NB4 (cell line): ENCODE results near the gene TNFSF8.

Source experiments
- MYC ChIP-seq: IDR thresholded peaks from 2 replicates; pipeline ENCODE4 v1.6.1; 2011; ENCODE audit warnings: low read depth, low read length
- POLR2A ChIP-seq: IDR thresholded peaks from 2 replicates; pipeline ENCODE4 v1.6.1; 2011; ENCODE audit warnings: mild to moderate bottlenecking; ENCODE audit not compliant: insufficient read length; ENCODE audit errors: extremely low read depth
- TF ChIP-seq, protein P1 (sequence below): IDR thresholded peaks from one replicate; pipeline ENCODE4 v1.5.1; 2012; ENCODE audit warnings: low read depth, low read length
- TF ChIP-seq, protein P2 (sequence below): IDR thresholded peaks from 2 replicates; pipeline ENCODE4 v1.6.1; 2011; ENCODE audit warnings: low read depth, low read length

DNA sequence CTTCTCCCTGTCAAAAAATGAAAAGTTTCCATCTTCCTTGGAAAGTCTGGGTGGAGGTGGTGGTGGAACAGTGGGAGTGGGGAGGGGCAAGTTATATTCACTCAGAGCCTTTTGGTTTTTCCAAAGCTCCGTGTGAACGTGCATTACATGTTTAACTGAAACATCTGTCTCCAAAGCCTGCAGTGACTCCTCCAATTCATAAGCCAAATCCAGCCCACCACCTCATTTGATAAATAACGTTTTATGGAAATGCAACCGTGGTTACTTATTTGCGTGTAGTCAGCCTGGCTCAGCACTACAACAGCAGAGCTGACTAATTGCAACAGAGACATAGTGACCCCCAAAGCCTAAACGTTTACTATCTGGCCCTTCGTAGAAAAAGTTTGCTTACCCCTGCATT is 13.9 kb downstream of the TNFSF8 start:
- no peak for TF ChIP-seq POLR2A
- TF ChIP-seq, protein P1, sequence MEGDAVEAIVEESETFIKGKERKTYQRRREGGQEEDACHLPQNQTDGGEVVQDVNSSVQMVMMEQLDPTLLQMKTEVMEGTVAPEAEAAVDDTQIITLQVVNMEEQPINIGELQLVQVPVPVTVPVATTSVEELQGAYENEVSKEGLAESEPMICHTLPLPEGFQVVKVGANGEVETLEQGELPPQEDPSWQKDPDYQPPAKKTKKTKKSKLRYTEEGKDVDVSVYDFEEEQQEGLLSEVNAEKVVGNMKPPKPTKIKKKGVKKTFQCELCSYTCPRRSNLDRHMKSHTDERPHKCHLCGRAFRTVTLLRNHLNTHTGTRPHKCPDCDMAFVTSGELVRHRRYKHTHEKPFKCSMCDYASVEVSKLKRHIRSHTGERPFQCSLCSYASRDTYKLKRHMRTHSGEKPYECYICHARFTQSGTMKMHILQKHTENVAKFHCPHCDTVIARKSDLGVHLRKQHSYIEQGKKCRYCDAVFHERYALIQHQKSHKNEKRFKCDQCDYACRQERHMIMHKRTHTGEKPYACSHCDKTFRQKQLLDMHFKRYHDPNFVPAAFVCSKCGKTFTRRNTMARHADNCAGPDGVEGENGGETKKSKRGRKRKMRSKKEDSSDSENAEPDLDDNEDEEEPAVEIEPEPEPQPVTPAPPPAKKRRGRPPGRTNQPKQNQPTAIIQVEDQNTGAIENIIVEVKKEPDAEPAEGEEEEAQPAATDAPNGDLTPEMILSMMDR = no peak
- no peak for TF ChIP-seq MYC
- TF ChIP-seq, protein P2, sequence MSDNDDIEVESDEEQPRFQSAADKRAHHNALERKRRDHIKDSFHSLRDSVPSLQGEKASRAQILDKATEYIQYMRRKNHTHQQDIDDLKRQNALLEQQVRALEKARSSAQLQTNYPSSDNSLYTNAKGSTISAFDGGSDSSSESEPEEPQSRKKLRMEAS = no peak
